K562 (cell line): ENCODE results near the gene CKM. TPM values are rescaled to one million over a fixed set of nuclear protein-coding genes. Genes with fewer than 3 reads are reported as not detected.

Experiments used
- ATAC-seq: fragments of 200-7000 bp; cut with Tn5 transposase; 3 replicates; pipeline ENCODE4 v1.9.1; 2020; ENCODE audit warnings: moderate library complexity
- BruUV-seq: library from RNA; stranded (reverse); fragments of 400-500 nt; replicated peaks from 2 replicates; lab custom pipeline; 2021; lab: Mats Ljungman, UMichigan
- CTCF ChIA-PET: fragments of 300-600 bp; formaldehyde crosslinking; extraction: SDS; loops from one replicate; lab custom pipeline; 2021; ENCODE audit warnings: low intra/inter-chr PET ratio; lab: Yijun Ruan, JAX
- POLR2A ChIA-PET: fragments of 300-600, 350-650 bp; sonication (Branson Sonifier 250); formaldehyde crosslinking; extraction: SDS; loops from one replicate; lab custom pipeline; 2021; ENCODE audit warnings: antibody characterized with exemption, inconsistent platforms; lab: Yijun Ruan, JAX
- DNase-seq, 4 experiments: peaks; one replicate each; pipeline versions ENCODE4 v3.0.0 to v3.0.0-alpha.2; 2011 to 2018; ENCODE audit warnings: low spot score in 3 of 4, mixed read lengths in 3 of 4; ENCODE audit errors: extremely low read depth in 1 of 4
- FAIRE-seq: peaks from 2 replicates; lab custom pipeline; 2011; peaks lifted over from hg19 to GRCh38; lab: Jason Lieb, UNC
- H2AFZ ChIP-seq: 2 replicates; pipeline ENCODE4 v1.6.0; 2011; ENCODE audit warnings: low read depth, low read length, control low read depth, inconsistent platforms
- H3K27ac ChIP-seq: fragments of 200-600 bp; 3 replicates; pipeline ENCODE4 v1.8.0; 2011; ENCODE audit warnings: low read depth, mild to moderate bottlenecking, control low read depth, inconsistent platforms, low read length, moderate library complexity, mixed read lengths; ENCODE audit errors: extremely low read depth
- H3K27me3 ChIP-seq, 2 experiments: fragments of 300-600 bp in 1 of 2; 2 replicates in 1 of 2; 3 replicates in 1 of 2; pipeline versions ENCODE4 v1.6.0 to v1.8.0; 2011; ENCODE audit warnings: inconsistent platforms in 2 of 2, low read length in 2 of 2, mild to moderate bottlenecking in 1 of 2, mixed read lengths in 1 of 2, moderate library complexity in 1 of 2; ENCODE audit not compliant: control insufficient read depth in 2 of 2, insufficient read depth in 2 of 2
- H3K36me3 ChIP-seq: fragments of 300-600 bp; 3 replicates; pipeline ENCODE4 v1.8.0; 2011; ENCODE audit warnings: mild to moderate bottlenecking, low read length, inconsistent platforms; ENCODE audit not compliant: control insufficient read depth, insufficient read depth
- H3K4me1 ChIP-seq, 2 experiments: fragments of 200-600 bp in 1 of 2; replicated peaks in 1 of 2; 2 replicates in 1 of 2; 3 replicates in 1 of 2; pipeline versions ENCODE4 v1.5.1 to v1.8.0; 2011; ENCODE audit warnings: inconsistent platforms in 2 of 2, low read length in 2 of 2, mild to moderate bottlenecking in 1 of 2, mixed read lengths in 1 of 2, moderate library complexity in 1 of 2; ENCODE audit not compliant: control insufficient read depth in 2 of 2, insufficient read depth in 2 of 2
- H3K4me2 ChIP-seq: 2 replicates; pipeline ENCODE4 v1.6.1; 2011; ENCODE audit warnings: low read length, control low read depth, inconsistent platforms, mixed read lengths; ENCODE audit not compliant: insufficient read depth
- H3K4me3 ChIP-seq: fragments of 200-600 bp; sonication (generic), shearing (Covaris generic); 2 replicates; pipeline ENCODE4 v1.5.1; 2016; ENCODE audit warnings: control low read depth, inconsistent platforms
- H3K79me2 ChIP-seq: fragments of 200-600 bp; 3 replicates; pipeline ENCODE4 v1.8.0; 2011; ENCODE audit warnings: low read length, inconsistent platforms; ENCODE audit not compliant: control insufficient read depth, insufficient read depth
- H3K9ac ChIP-seq, 2 experiments: 2 replicates each; pipeline versions ENCODE4 v1.6.0 to v1.6.1; 2011; ENCODE audit warnings: low read depth in 2 of 2, low read length in 2 of 2, control low read depth in 1 of 2, inconsistent platforms in 1 of 2, mild to moderate bottlenecking in 1 of 2, mixed read lengths in 1 of 2; ENCODE audit not compliant: insufficient read depth in 1 of 2
- H3K9me1 ChIP-seq: one replicate; pipeline ENCODE4 v1.6.0; 2011; ENCODE audit warnings: inconsistent platforms, mild to moderate bottlenecking, low read length, moderate library complexity; ENCODE audit not compliant: control insufficient read depth, insufficient read depth
- H3K9me3 ChIP-seq: replicated peaks from 2 replicates; pipeline ENCODE4 v1.5.1; 2011; ENCODE audit warnings: low read depth, low read length, inconsistent platforms; ENCODE audit not compliant: control insufficient read depth, insufficient read depth
- H4K20me1 ChIP-seq: replicated peaks from 2 replicates; pipeline ENCODE4 v1.6.1; 2011; ENCODE audit warnings: low read length, inconsistent platforms, mixed read lengths; ENCODE audit not compliant: control insufficient read depth, insufficient read depth
- KHSRP ChIP-seq: fragments of 450-650 bp; IDR thresholded peaks from 2 replicates; pipeline ENCODE4 v1.6.1; 2017
- ZNF239 ChIP-seq: fragments of 250-450 bp; sonication (Bioruptor Pico); IDR thresholded peaks from 2 replicates; pipeline ENCODE4 v1.4.0; 2020; ENCODE audit warnings: mild to moderate bottlenecking
- ZNF512 ChIP-seq: IDR thresholded peaks from 2 replicates; pipeline ENCODE4 v1.6.1; 2016; ENCODE audit warnings: missing genetic modification characterization, missing compliant biosample characterization
- whole genome bisulfite sequencing: fragments of 100-300 bp; shearing (Covaris generic); methylation state at CpG from one replicate; pipeline ENCODE4 v1.1.6; 2016; ENCODE audit warnings: low coverage, mixed read lengths; ENCODE audit not compliant: insufficient coverage; ENCODE audit errors: missing lambda C conversion rate; 5-methylcytosine and 5-hydroxymethylcytosine counted together
- in situ Hi-C: fragments of 300-500 bp; cut with MboI; formaldehyde crosslinking; loops from 4 replicates; pipeline ENCODE4 v1.15.0; 2018; ENCODE audit warnings: inconsistent platforms, mixed read lengths
- intact Hi-C: fragments of 100-400 bp; cut with micrococcal nuclease; formaldehyde crosslinking; loops from 2 replicates; pipeline ENCODE4 v1.14.2; 2022
- polyA plus RNA-seq, 8 experiments: library from polyadenylated mRNA; depleted of rRNA in 4 of 8; stranded (reverse) in 5 of 8; unstranded in 3 of 8; fragments of >200 nt; fragmentation: Nextera tagmentation in 2 of 8; fragmentation: Illumina TruSeq in 1 of 8; extraction: Ambion mirVana in 2 of 8; extraction: Trizol in 1 of 8; gene quantifications; 2 replicates each; pipeline versions ENCODE4 v1.2.1 to v1.2.3, GENCODE V29; 2011 to 2014; ENCODE audit warnings: inconsistent platforms in 1 of 8, missing spikeins in 1 of 8
- total RNA-seq, 7 experiments: library from RNA; depleted of rRNA in 6 of 7; stranded (reverse); fragments of >200 nt in 6 of 7; fragmentation: Illumina TruSeq in 2 of 7; extraction: Trizol in 2 of 7; gene quantifications; 2 replicates each; pipeline versions ENCODE4 v1.2.1 to v1.2.3, GENCODE V29; 2011 to 2021; ENCODE audit warnings: low replicate concordance in 1 of 7

The CKM gene
- total and polyA plus RNA-seq, 9 of the 15 experiments (the other 6 are each of a cell fraction or from before 2014, with no cell fraction given) = 0.06 to 0.17 (median 0.09) TPM; not detected in 4

- BruUV-seq = no TSS peak
- WGBS = 98% methylated on average over 10 of the region's 44 CpGs
- Histone ChIP-seq H3K4me1 (peaks cover 0 to 26% of the 10 kb centered on the region in 2 experiments; a peak in 3 of 5 replicates), H2AFZ (no peak overlapping the region), H3K9me3 (no peaks in the 10 kb centered on the region), H3K36me3 (peaks cover 65% of the 10 kb centered on the region), H3K4me2 (no peak overlapping the region), H3K4me3 (no peak overlapping the region), H3K79me2 (peaks cover 6% of the 10 kb centered on the region), H3K9me1 (no peaks in the 10 kb centered on the region), H3K27ac (no peak overlapping the region), H3K27me3 (no peaks in the 10 kb centered on the region), H3K9ac (no peak overlapping the region; a peak in 1 of 4 replicates), H4K20me1 (0 out of 2 replicates have a peak, but pooled peaks cover 3% of the 10 kb centered on the region)
- intact Hi-C loops = no loop called here
- ATAC-seq (no peak), DNase-seq (peak in 1 of 4 experiments; percentile 5), FAIRE-seq (no peak)
- ChIA-PET POLR2A (interaction anchor here (1.2 kb wide), 1 partner anchor 12 kb away, joined by 3 read pairs; no protein-coding TSS in a partner anchor), CTCF (no interaction called here)
- in situ Hi-C loops = no loop called here
- TF ChIP-seq ZNF239 (CRISPR knock-in tag) = no peak
- no peak for TF ChIP-seq KHSRP
- TF ChIP-seq ZNF512 (tag) = no peak
Measured at GRCh38 chr19:45363861-45364459, 41.3 kb upstream of the CKM start.
